Measurements from ENCODE around the gene BMPR1B.

The BMPR1B gene

GRCh38 chr4:95013236-95013635, 255.5 kb downstream of the BMPR1B start:
- H3K4me3 ChIP-seq (ENCODE audit: control insufficient read depth in 1 of 7, extremely low read depth in 1 of 7, insufficient read depth in 4 of 7, low read depth in 2 of 7, low read length in 6 of 7) = no peak overlapping the region
- ChIA-PET CTCF (no interaction called here), POLR2A (no interaction called here)
- 100% methylated on average over 2 of the region's 2 CpGs for WGBS (ENCODE audit: insufficient coverage)
- H3K27me3 ChIP-seq (replicated peaks in 2 of 5; ENCODE audit: control insufficient read depth in 4 of 5, insufficient read depth in 5 of 5, low read length in 4 of 5) = no peaks in the 10 kb centered on the region
- no peak overlapping the region for H3K27ac ChIP-seq (ENCODE audit: insufficient read depth in 1 of 2, low read depth in 1 of 2, low read length in 2 of 2, poor library complexity in 1 of 2, severe bottlenecking in 2 of 2)
- H3K4me1 ChIP-seq (ENCODE audit: control extremely low read depth in 1 of 4, control insufficient read depth in 4 of 4, insufficient read depth in 4 of 4, low read length in 3 of 4) = no peaks in the 10 kb centered on the region
- no peaks in the 10 kb centered on the region for H3K9me3 ChIP-seq (ENCODE audit: control extremely low read depth in 1 of 5, control insufficient read depth in 4 of 5, insufficient read depth in 2 of 5, low read depth in 1 of 5, low read length in 4 of 5)
- no peak for DNase-seq
- H3K36me3 ChIP-seq (ENCODE audit: control insufficient read depth in 4 of 4, insufficient read depth in 4 of 4, low read length in 3 of 4) = peaks cover 0 to 2% (median 0%) of the 10 kb centered on the region in 4 experiments

GRCh38 chr4:95014068-95014467, 256.3 kb downstream of the BMPR1B start:
- ChIA-PET POLR2A (no interaction called here), CTCF (no interaction called here)
- WGBS (ENCODE audit: insufficient coverage) = no CpG with 5 or more reads among the region's 1 CpG

DNA sequence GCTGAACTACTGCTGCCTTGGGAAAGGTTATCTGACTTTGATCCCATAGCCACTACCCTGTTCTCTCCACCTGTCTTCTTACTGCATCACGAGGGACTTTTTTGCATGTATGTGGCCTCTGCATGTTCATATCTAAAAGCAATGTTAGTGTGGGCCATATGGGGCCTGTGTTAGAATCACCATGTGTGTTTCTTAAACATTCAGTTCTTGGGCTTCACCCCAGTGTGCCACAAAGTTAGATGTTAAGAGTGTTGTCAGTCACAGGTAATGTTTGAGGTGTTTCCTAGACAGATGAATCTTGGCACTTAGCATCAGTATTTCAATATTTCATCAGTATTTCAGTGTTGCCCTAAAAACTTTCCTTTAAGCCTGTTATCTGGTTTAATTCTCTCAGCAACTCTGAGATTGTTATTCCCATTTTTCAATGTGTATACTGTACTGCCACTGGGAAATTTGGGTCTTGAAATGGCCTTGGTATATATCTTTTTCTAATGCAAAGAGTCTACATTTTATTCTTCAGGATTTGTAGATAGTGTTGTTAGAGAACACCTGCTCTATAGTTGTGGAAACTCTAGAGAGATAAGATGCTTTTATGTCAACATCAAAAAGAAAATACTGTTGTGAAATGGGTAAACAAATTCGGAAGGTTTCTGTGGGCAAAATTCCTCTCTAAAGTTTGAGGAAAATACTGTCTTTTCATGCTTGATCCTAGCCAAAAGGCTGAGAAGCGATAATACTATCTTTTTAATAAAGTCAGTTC, 259.7 kb downstream of the BMPR1B start:
- Histone ChIP-seq H3K4me1 (ENCODE audit: control extremely low read depth in 1 of 4, control insufficient read depth in 4 of 4, insufficient read depth in 4 of 4, low read length in 3 of 4) (no peaks in the 10 kb centered on the region), H3K36me3 (ENCODE audit: control insufficient read depth in 4 of 4, insufficient read depth in 4 of 4, low read length in 3 of 4) (no peaks in the 10 kb centered on the region), H3K27ac (ENCODE audit: insufficient read depth in 1 of 2, low read depth in 1 of 2, low read length in 2 of 2, poor library complexity in 1 of 2, severe bottlenecking in 2 of 2) (no peak overlapping the region), H3K4me3 (ENCODE audit: control insufficient read depth in 1 of 7, extremely low read depth in 1 of 7, insufficient read depth in 4 of 7, low read depth in 2 of 7, low read length in 6 of 7) (no peak overlapping the region), H3K27me3 (replicated peaks in 2 of 5; ENCODE audit: control insufficient read depth in 4 of 5, insufficient read depth in 5 of 5, low read length in 4 of 5) (no peaks in the 10 kb centered on the region), H3K9me3 (ENCODE audit: control extremely low read depth in 1 of 5, control insufficient read depth in 4 of 5, insufficient read depth in 2 of 5, low read depth in 1 of 5, low read length in 4 of 5) (no peaks in the 10 kb centered on the region)
- ChIA-PET POLR2A (no interaction called here), CTCF (no interaction called here)
- no peak for DNase-seq
- WGBS (ENCODE audit: insufficient coverage) = 100% methylated on average over 2 of the region's 3 CpGs

More at GRCh38 chr4:95014068-95014467, 256.3 kb downstream of the BMPR1B start:
- Histone ChIP-seq H3K27me3 (replicated peaks in 2 of 5; ENCODE audit: control insufficient read depth in 4 of 5, insufficient read depth in 5 of 5, low read length in 4 of 5) (no peaks in the 10 kb centered on the region), H3K4me1 (ENCODE audit: control extremely low read depth in 1 of 4, control insufficient read depth in 4 of 4, insufficient read depth in 4 of 4, low read length in 3 of 4) (no peaks in the 10 kb centered on the region), H3K36me3 (ENCODE audit: control insufficient read depth in 4 of 4, insufficient read depth in 4 of 4, low read length in 3 of 4) (no peaks in the 10 kb centered on the region), H3K27ac (ENCODE audit: insufficient read depth in 1 of 2, low read depth in 1 of 2, low read length in 2 of 2, poor library complexity in 1 of 2, severe bottlenecking in 2 of 2) (no peak overlapping the region), H3K9me3 (ENCODE audit: control extremely low read depth in 1 of 5, control insufficient read depth in 4 of 5, insufficient read depth in 2 of 5, low read depth in 1 of 5, low read length in 4 of 5) (no peaks in the 10 kb centered on the region), H3K4me3 (ENCODE audit: control insufficient read depth in 1 of 7, extremely low read depth in 1 of 7, insufficient read depth in 4 of 7, low read depth in 2 of 7, low read length in 6 of 7) (no peak overlapping the region)
- DNase-seq = no peak

DNA sequence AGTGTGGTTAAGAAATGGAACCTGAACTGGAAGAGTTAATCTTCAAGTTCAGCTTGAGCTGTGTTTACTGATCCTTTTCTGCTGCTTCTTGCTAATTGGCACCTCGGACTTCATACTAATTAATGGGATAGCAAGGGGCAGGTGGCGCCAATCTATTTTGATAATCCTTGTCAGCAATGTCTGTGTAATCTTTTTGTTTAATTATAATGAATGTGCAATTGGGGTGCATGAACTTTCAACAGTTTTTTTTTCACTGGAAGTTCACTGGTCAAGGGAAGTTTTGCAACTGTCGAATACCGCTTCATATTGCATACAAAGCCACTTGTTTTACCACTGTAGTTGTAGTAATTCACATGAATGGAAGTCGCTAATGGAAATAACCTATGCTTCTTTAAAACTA, 261.0 kb downstream of the BMPR1B start:
- 100% methylated on average over 1 of the region's 5 CpGs for WGBS (ENCODE audit: insufficient coverage)

GRCh38 chr4:95020521-95020920, 262.8 kb downstream of the BMPR1B start:
- no peak for DNase-seq
- CTCF ChIA-PET = no interaction called here
- no peak overlapping the region for H3K27ac ChIP-seq (ENCODE audit: insufficient read depth in 1 of 2, low read depth in 1 of 2, low read length in 2 of 2, poor library complexity in 1 of 2, severe bottlenecking in 2 of 2)
- H3K27me3 ChIP-seq (replicated peaks in 2 of 5; ENCODE audit: control insufficient read depth in 4 of 5, insufficient read depth in 5 of 5, low read length in 4 of 5) = no peaks in the 10 kb centered on the region
- WGBS (ENCODE audit: insufficient coverage) = 97% methylated on average over 5 of the region's 8 CpGs
- no peaks in the 10 kb centered on the region for H3K36me3 ChIP-seq (ENCODE audit: control insufficient read depth in 4 of 4, insufficient read depth in 4 of 4, low read length in 3 of 4)
- H3K4me3 ChIP-seq (ENCODE audit: control insufficient read depth in 1 of 7, extremely low read depth in 1 of 7, insufficient read depth in 4 of 7, low read depth in 2 of 7, low read length in 6 of 7) = no peak overlapping the region
- no peaks in the 10 kb centered on the region for H3K9me3 ChIP-seq (ENCODE audit: control extremely low read depth in 1 of 5, control insufficient read depth in 4 of 5, insufficient read depth in 2 of 5, low read depth in 1 of 5, low read length in 4 of 5)
- POLR2A ChIA-PET = no interaction called here
- no peaks in the 10 kb centered on the region for H3K4me1 ChIP-seq (ENCODE audit: control extremely low read depth in 1 of 4, control insufficient read depth in 4 of 4, insufficient read depth in 4 of 4, low read length in 3 of 4)

More for the DNA sequence above, 261.0 kb downstream of the BMPR1B start:
- Histone ChIP-seq H3K4me3 (ENCODE audit: control insufficient read depth in 1 of 7, extremely low read depth in 1 of 7, insufficient read depth in 4 of 7, low read depth in 2 of 7, low read length in 6 of 7) (no peak overlapping the region), H3K27me3 (replicated peaks in 2 of 5; ENCODE audit: control insufficient read depth in 4 of 5, insufficient read depth in 5 of 5, low read length in 4 of 5) (no peaks in the 10 kb centered on the region), H3K36me3 (ENCODE audit: control insufficient read depth in 4 of 4, insufficient read depth in 4 of 4, low read length in 3 of 4) (no peaks in the 10 kb centered on the region), H3K27ac (ENCODE audit: insufficient read depth in 1 of 2, low read depth in 1 of 2, low read length in 2 of 2, poor library complexity in 1 of 2, severe bottlenecking in 2 of 2) (no peak overlapping the region), H3K9me3 (ENCODE audit: control extremely low read depth in 1 of 5, control insufficient read depth in 4 of 5, insufficient read depth in 2 of 5, low read depth in 1 of 5, low read length in 4 of 5) (no peaks in the 10 kb centered on the region), H3K4me1 (ENCODE audit: control extremely low read depth in 1 of 4, control insufficient read depth in 4 of 4, insufficient read depth in 4 of 4, low read length in 3 of 4) (no peaks in the 10 kb centered on the region)
- POLR2A ChIA-PET = no interaction called here
- CTCF ChIA-PET = no interaction called here
- DNase-seq = no peak

- Histone ChIP-seq H3K27me3 (replicated peaks in 2 of 5; ENCODE audit: control insufficient read depth in 4 of 5, insufficient read depth in 5 of 5, low read length in 4 of 5) (no peaks in the 10 kb centered on the region), H3K4me3 (ENCODE audit: control insufficient read depth in 1 of 7, extremely low read depth in 1 of 7, insufficient read depth in 4 of 7, low read depth in 2 of 7, low read length in 6 of 7) (no peak overlapping the region), H3K27ac (ENCODE audit: insufficient read depth in 1 of 2, low read depth in 1 of 2, low read length in 2 of 2, poor library complexity in 1 of 2, severe bottlenecking in 2 of 2) (no peak overlapping the region), H3K9me3 (ENCODE audit: control extremely low read depth in 1 of 5, control insufficient read depth in 4 of 5, insufficient read depth in 2 of 5, low read depth in 1 of 5, low read length in 4 of 5) (no peaks in the 10 kb centered on the region), H3K4me1 (ENCODE audit: control extremely low read depth in 1 of 4, control insufficient read depth in 4 of 4, insufficient read depth in 4 of 4, low read length in 3 of 4) (no peaks in the 10 kb centered on the region), H3K36me3 (ENCODE audit: control insufficient read depth in 4 of 4, insufficient read depth in 4 of 4, low read length in 3 of 4) (no peaks in the 10 kb centered on the region)
- no peak for DNase-seq
- ChIA-PET CTCF (interaction anchor here (1.5 kb wide), 1 partner anchor 10 kb away, joined by 3 read pairs; no protein-coding TSS in a partner anchor), POLR2A (no interaction called here)
- WGBS (ENCODE audit: insufficient coverage) = no CpG with 5 or more reads among the region's 1 CpG
Measured at GRCh38 chr4:95021099-95021498, 263.3 kb downstream of the BMPR1B start.

DNA sequence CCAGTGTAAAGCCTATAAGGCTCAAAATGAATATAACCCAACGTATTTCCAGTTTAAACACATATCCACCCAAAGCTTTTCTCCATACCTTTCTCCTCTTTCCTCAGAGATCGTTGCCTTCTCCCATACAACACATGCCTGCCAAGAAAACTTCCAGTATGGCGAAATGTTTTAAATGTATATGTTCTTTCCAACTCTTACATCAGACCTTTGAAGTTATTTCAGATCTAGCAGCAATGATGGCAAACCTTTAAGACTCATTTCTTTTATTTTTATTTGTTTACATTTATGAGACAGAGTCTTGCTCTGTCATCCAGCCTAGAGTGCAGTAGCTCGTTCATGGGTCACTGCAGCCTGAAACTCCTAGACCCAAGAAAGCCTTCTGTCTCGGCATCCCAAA, 265.4 kb downstream of the BMPR1B start:
- Histone ChIP-seq H3K4me1 (ENCODE audit: control extremely low read depth in 1 of 4, control insufficient read depth in 4 of 4, insufficient read depth in 4 of 4, low read length in 3 of 4) (no peaks in the 10 kb centered on the region), H3K27me3 (replicated peaks in 2 of 5; ENCODE audit: control insufficient read depth in 4 of 5, insufficient read depth in 5 of 5, low read length in 4 of 5) (no peaks in the 10 kb centered on the region), H3K36me3 (ENCODE audit: control insufficient read depth in 4 of 4, insufficient read depth in 4 of 4, low read length in 3 of 4) (no peaks in the 10 kb centered on the region), H3K27ac (ENCODE audit: insufficient read depth in 1 of 2, low read depth in 1 of 2, low read length in 2 of 2, poor library complexity in 1 of 2, severe bottlenecking in 2 of 2) (no peak overlapping the region), H3K9me3 (ENCODE audit: control extremely low read depth in 1 of 5, control insufficient read depth in 4 of 5, insufficient read depth in 2 of 5, low read depth in 1 of 5, low read length in 4 of 5) (no peaks in the 10 kb centered on the region), H3K4me3 (ENCODE audit: control insufficient read depth in 1 of 7, extremely low read depth in 1 of 7, insufficient read depth in 4 of 7, low read depth in 2 of 7, low read length in 6 of 7) (no peak overlapping the region)
- CTCF ChIA-PET = interaction anchor here (0.6 to 1.1 kb wide), 2 partner anchors 9 to 149 kb away, joined by 3 read pairs; no protein-coding TSS in a partner anchor
- POLR2A ChIA-PET = no interaction called here
- WGBS (ENCODE audit: insufficient coverage) = 100% methylated on average over 2 of the region's 5 CpGs
- DNase-seq = no peak
